ENCODE measurements around the gene HOXD1.

The HOXD1 gene

DNA sequence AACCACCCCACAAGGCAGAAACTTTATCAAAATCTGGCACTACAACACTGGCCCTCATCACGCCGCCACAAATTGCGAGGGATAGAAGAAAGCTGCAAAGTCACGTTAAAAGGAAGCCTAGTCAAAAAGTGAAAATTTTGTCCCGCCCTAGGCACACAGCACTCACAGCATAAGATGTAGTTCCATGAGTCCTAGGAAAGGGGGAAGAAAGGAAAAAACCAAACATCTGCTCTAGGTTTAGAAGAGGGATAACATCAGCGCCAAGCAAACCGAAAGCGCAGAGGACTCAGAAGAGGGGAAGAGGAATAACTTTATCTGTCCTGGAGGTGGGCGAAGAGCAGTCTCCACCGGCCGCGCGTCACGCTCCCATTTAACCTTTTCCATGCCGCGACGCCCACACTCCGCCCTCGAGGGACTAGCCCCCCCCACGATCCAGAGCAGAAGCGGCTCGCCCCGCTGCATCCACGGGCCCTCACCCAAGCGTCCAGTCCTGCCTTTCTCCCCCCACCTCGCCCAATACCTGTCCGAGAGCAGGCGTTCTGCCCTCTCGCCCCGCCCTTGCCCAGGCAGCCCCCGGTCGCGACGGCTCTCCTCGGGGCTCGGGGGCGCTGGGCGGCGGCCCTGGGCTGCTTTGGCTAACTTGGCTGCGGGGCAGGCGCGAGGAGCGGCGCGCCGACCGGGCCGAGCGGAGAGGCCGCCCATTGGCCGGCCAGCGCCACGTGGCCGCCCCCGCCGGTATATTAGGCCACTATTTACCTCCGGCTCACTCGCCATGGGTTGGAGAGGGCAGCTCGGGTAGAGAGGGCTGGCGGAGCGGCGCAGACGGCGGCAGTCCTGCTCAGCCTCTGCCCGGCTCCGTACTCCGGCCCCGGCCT is at the start of gene HOXD1:
TSS of gene HOXD1 (plus strand) at position 770 of the 875 bp plus-strand sequence. CDS start 134 bp downstream, outside the sequence.
- TF ChIP-seq, protein P1, sequence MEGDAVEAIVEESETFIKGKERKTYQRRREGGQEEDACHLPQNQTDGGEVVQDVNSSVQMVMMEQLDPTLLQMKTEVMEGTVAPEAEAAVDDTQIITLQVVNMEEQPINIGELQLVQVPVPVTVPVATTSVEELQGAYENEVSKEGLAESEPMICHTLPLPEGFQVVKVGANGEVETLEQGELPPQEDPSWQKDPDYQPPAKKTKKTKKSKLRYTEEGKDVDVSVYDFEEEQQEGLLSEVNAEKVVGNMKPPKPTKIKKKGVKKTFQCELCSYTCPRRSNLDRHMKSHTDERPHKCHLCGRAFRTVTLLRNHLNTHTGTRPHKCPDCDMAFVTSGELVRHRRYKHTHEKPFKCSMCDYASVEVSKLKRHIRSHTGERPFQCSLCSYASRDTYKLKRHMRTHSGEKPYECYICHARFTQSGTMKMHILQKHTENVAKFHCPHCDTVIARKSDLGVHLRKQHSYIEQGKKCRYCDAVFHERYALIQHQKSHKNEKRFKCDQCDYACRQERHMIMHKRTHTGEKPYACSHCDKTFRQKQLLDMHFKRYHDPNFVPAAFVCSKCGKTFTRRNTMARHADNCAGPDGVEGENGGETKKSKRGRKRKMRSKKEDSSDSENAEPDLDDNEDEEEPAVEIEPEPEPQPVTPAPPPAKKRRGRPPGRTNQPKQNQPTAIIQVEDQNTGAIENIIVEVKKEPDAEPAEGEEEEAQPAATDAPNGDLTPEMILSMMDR (IDR thresholded peaks at IDR 0.05) = no peak
- Histone ChIP-seq H3K4me3 (peak within 1 kb of the TSS; percentile 88), H3K27ac (no peak within 1 kb of the TSS)
- no peak for DNase-seq (ENCODE audit: low spot score)

DNA sequence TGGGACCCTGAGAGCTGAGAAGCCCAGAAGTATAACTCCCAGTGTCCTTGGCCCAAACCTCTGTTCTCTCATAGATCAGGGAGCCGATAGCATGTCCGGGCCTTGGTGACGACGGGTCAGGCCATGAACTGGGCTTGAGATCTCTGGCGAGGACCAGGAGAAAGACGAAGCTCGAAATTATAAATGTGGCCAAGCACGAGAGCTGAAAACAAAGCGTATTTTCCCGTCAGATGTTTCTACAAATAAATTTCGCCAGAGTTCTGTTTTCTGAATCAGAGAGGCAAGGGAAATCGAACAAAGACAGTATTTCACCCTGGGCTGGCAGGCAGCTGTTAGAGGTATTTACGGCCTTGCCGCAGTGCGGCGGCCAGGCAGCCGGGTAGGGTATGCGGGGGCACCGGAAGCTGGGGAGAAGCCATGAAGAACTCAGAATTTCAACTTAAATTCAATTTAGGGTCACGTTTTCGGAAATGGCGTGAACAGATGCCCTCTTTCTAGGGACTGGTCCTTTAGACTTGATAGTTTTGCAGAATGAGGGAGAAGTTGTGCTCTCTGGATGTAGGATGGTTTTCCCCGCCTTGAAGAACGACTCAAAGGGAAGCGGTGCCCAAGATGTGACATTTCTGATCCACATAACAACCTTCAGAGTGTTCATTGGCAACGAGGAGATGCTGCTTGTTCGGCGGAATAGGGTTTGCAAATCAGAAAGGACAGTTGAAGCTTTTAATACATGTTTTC is 49.4 kb upstream of the HOXD1 start:
- TF ChIP-seq, protein P1 (IDR thresholded peaks at IDR 0.05) = no peak
- no peak for DNase-seq (ENCODE audit: low spot score)
- peak overlapping the region; percentile 71 for H3K4me3 ChIP-seq
- H3K27ac ChIP-seq = peak overlapping the region in 1 of 2 donors; percentile 27

DNA sequence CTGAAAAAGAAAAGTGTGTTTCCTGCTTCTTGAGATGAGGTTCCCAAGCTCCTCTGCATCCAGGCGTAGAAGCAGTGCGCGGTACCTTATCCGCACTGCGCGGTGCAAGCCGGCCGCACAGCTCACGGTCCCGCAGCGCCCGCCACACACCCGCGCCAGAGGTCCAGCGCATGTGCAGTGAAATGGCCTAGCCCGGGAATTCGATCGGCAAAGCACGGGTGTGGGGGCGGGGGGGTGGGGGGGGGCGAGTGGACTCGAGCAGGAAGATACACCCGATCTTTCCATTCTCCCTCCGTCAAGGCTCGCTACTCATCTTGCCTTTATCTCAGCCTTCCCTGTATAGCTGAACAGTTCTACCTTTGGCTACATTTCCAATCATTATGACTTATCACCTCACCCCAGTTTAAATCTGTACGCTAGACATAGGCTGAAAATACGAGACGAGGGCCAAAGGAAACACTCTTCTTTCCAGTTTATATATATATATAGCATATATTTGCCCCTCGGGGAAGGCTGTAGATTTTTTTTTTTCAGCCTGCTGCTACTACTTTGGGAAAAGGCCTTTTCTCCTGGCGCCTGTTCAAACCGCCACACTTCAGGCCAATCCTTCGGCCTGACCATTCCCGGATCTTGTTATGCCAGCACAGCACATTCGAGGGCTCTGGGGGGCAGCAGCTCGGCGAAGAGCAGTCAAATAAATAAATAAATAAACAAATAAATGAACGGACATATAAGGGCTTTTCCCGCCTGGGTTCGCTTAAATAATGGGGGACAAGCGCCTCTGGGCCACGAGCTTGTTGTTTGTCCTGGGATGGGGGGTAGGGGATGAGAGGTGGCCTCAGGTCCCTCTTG is 48.6 kb upstream of the HOXD1 start:
- TF ChIP-seq, protein P1 (IDR thresholded peaks at IDR 0.05) = no peak
- DNase-seq (ENCODE audit: low spot score) = no peak
- Histone ChIP-seq H3K27ac (peak overlapping the region in 1 of 2 donors; percentile 48), H3K4me3 (peak overlapping the region; percentile 71)

DNA sequence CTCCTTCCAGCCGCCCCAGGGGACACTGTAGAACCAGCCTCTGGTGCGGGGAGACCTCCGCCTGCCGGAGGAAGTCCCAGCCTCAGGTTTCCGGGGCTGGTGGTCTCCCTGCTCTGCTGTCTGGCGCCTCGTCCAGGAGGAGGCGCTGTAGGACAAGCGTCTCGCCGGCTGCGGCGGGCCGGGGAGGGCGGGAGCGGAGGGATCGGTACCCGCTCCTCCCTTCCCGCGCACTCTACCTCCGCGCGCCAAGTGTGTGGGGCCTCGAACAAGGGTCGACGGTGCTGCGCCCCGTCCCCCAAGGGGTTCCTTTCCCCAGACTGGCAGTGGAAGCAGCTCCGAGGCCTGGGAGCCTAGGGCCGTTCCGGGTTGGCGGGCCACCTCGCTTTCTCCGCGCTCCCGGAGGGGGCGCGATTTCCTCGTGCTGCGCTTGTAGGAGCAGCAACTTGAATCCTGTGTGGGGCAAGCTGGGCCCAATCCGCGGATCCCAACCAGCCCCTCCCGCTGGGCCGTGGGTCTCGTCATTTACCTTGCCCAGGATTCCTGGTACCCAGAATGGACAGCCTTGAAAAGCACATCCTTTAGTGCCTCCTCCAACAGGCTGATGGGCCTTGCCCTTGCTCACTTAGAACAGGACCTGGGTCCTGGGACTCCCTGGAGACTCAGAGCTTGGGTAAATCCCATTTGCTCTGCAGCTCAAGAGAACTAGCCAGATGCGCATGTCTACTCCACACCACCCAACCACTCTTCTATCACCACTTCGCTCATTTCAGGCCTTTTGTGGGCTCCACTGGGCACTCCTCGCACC is 47.8 kb upstream of the HOXD1 start:
- TF ChIP-seq, protein P1 (IDR thresholded peaks at IDR 0.05) = peak; percentile 92
- Histone ChIP-seq H3K4me3 (peak overlapping the region; percentile 71), H3K27ac (peak overlapping the region in 1 of 2 donors; percentile 48)
- no peak for DNase-seq (ENCODE audit: low spot score)

DNA sequence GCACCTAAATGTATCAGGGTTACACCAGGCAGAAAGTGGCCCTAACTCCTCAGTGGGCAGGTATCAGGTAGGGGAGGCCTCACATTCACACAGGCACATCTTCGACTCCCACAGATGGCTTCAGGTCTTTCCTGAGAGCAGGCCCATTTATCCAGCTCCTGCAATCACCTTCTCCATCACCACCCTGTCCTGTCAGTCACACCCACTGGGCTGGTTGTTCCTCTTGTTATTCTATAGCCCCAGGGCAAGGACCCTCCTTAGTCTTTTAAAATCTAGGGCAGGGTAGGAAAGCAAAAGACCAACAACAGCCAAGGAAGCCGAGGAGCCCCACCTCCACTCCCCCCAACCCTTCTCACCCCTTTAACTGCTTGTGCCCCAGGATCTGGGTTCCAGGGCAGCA is 46.2 kb upstream of the HOXD1 start:
- TF ChIP-seq, protein P1 (IDR thresholded peaks at IDR 0.05) = no peak
- Histone ChIP-seq H3K27ac (no peak overlapping the region), H3K4me3 (no peak overlapping the region)
- DNase-seq (ENCODE audit: low spot score) = no peak

Data from coronary artery (tissue), 2 donors.